Measurements from ENCODE around the gene DTNB.

The DTNB gene

DNA sequence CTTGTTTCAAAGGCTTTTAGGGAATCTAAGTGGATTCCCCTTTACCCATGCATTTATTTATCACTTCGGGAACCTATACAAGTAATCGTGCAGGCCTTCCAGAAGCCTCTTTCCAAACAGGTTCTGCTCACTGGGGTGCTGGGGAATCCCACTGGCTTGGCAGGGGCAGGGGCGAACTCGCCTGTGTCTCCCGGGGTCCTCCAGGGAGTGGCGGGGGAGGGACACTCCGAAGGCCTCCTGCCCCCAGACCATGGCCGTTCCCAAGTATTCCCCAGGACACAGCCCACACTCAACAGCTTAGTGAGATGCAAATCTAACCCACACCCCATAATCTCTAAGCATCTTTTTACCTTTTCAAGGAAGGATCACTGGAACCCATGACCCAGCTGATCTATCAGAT lies 338.2 kb downstream of the DTNB start:
- no peak for DNase-seq

DNA sequence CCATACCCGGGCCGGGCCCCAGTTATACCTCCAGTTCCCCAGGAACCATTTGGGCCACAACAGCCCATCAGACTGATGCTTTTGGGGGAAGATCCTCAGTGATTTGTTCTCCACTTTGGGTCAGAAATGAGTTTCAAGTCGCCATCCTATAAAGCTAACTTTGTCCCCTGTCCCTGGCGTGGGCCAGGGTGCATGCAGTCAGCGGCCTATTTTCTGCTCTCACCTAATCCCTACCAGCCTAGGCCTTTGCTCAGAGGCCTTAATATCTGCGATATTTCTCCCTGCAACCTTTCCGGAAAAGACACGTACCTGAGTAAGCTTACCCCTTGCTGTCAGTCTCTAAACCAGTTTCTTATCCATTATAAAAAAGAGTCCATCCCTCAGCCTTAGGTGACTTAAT lies 338.9 kb downstream of the DTNB start:
- no peak for DNase-seq

DNA sequence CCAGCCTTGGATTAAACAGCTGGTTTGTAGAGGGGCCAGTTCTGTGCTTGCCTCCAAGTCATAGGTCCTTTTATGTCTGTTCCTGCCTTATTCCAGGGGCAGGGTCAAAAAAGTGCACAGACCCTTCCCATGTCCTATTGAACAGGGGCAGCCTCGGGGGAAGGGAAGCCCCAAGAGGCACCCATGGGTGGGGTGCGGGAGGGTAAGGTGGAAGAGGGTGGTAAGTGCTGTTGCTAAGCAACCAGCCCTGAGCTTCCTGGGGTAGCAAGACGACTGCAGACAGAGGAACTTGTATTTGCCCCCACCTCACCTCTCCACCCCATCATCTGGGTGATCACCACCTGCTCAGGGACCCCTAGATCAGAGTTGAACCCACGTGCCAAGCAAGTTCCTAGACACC lies 339.4 kb downstream of the DTNB start:
- DNase-seq = no peak

DNA sequence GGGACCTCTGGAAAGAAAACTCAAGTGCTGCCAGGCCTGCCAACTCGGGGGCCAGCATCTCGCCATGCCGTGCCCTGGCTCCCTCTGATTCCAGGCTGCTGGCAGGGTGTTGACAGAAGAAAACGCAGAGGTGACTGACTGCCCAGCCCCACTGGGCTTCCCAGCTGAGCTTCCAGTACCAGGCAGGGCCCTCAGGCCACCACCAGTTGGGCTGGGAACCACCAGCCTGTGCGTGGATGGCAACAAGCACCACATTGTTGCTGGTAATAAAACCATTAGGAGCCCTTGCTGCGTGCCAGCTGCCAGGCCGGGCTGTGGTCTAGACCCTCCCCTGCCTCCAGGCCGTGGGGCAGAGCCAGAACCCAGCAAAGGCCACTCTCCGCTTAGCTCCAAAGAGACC lies 340.8 kb downstream of the DTNB start:
- DNase-seq = no peak

DNA sequence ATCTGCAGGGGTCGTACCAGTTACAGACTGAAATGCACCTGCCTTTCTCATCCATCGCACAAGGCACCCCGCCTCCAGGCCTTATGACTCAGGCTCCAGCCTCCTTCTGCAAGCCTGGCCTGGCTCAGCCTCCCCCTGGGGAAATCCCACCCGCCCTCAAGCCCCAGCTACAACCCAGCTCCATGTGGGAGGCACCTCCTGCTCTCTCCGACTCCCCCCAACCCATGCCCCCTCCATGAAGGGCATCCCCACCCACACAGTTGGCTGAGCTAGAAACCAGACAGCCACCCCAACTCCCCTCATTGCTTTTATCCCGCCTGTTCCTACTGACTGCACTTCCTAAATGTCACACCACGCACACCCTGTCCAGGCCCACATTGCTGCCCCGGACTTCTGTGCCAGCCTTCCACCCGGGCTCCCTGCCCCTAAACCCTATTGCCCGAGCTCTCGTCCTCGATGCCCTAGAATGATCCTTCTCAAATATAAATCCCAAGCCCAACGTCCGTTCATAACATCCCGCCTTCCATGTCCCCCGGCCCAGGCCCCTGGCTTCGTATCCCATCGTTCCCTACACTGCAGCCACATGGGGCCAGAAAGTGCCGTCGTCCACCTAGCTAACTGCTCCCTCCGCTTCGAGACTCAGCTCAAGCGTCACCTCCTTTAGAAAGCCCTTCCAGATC lies 341.6 kb downstream of the DTNB start:
- no peak for DNase-seq

DNA sequence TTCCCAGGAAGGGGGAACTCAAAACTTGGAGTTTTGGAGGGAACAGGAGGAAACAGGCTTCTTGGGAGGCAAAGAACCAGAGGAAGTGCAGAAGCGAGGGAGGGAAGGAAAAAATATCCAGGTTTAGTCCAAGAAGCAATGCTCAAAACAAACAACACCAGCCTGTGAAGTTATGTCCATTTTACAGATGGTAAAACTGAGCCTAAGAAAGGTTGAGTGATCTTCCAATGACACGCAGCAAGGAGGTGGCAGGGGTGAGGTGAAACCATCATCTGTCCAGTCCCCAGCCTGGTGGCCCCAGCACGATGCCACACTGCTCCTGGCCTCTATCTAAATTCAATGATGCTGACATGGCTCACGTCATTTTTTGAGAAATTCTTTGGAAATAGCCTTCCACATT lies 342.4 kb downstream of the DTNB start:
- DNase-seq = no peak

DNA sequence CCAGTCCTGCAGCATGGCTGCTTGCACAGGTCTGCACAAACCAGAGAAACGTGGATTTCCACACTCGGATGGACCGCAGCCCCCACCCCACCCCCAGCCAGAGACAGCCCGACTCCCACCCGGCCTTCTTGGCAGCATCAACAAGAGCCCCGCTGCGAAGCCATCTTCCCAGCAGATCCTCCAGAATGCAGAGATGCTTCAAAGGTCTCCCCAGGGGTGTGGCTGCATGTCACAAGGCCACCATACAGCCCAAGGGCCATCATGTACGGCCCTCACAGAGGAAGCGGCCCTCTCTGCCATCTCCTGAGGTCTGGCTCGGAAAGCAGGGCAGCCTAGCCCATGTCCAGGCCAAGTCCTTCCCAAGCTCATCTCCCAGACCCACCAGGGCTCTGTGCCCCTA lies 343.1 kb downstream of the DTNB start:
- DNase-seq = no peak

DNA sequence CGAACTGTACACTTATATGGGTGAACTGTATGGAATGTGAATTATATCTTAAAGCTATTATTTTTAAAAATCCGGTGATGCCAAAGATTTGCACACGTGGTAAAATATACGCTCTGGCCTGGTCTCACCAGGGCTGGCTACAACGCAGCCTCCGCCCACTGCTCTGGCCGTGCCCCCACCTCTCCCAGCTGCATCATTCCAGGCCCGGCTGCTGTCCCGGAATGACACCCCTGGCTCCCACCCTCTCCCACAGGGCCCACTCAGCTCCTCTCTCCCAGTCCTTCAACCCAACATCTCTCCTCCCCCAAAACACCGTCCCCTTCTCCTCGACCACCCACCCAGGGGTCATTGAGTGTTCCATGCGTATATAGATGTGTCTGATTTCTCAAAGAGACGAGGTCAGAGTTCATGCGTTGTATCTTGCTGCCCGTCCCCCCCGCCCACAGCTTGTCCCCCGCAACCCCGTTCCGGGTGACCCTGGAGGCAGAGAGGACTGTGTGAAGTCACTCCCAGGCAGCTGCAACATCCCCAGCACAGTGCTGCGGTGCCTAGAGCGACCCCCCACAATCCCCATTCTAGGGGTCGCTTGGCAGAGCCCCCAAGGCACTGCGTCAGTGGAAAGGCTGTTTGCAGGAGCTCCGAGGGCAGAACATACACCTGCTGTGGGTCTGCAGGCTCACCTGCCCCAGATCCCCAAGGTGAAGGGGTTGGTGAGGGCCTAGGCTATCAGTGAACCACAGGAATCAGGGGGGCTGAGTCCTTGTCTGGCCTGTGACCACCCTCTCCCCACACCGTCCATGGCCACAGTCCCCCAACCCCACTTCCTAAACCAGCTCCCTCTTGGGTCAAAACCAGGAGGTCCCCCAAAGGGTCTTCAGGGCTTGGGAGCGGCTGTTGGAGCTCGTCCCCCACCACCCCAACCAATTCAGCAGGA lies 345.0 kb downstream of the DTNB start:
- no peak for DNase-seq

Measured in SIG-M5 (cell line).